Calu3 (cell line): ENCODE results near the gene GIGYF2. TPM values are rescaled to one million over a fixed set of nuclear protein-coding genes. Genes with fewer than 3 reads are reported as not detected.

Experiments
- BruUV-seq: library from RNA; stranded (reverse); fragments of 400-500 nt; replicated peaks from 2 replicates; lab custom pipeline; 2021; lab: Mats Ljungman, UMichigan
- CTCF ChIA-PET: fragments of 300-600 bp; sonication (Branson Sonifier 250); formaldehyde crosslinking; loops from one replicate; lab custom pipeline; 2022; ENCODE audit warnings: antibody characterized with exemption; lab: Charles Lee
- DNase-seq: peaks from one replicate; pipeline ENCODE4 v3.0.0; 2022
- H3K27ac Mint-ChIP-seq: one replicate; pipeline ENCODE4 v1.8.0; 2022; ENCODE audit warnings: mixed read lengths; ENCODE audit not compliant: unreplicated experiment
- H3K27me3 Mint-ChIP-seq: one replicate; pipeline ENCODE4 v1.8.0; 2022; ENCODE audit warnings: mixed read lengths; ENCODE audit not compliant: unreplicated experiment
- H3K36me3 Mint-ChIP-seq: one replicate; pipeline ENCODE4 v1.8.0; 2022; ENCODE audit warnings: mild to moderate bottlenecking, moderate library complexity, mixed read lengths; ENCODE audit not compliant: insufficient read depth, unreplicated experiment
- H3K4me1 Mint-ChIP-seq: one replicate; pipeline ENCODE4 v1.8.0; 2022; ENCODE audit warnings: mild to moderate bottlenecking, low read depth, mixed read lengths; ENCODE audit not compliant: unreplicated experiment
- H3K4me3 Mint-ChIP-seq: one replicate; pipeline ENCODE4 v1.8.0; 2022; ENCODE audit warnings: mild to moderate bottlenecking, low read depth, moderate library complexity, mixed read lengths; ENCODE audit not compliant: unreplicated experiment
- H3K9me3 Mint-ChIP-seq: one replicate; pipeline ENCODE4 v1.8.0; 2022; ENCODE audit warnings: low read depth, mixed read lengths; ENCODE audit not compliant: unreplicated experiment
- intact Hi-C: fragments of 100-400 bp; cut with micrococcal nuclease; formaldehyde crosslinking; loops from one replicate; pipeline ENCODE4 v1.10.0; 2022; ENCODE audit not compliant: unreplicated experiment
- total RNA-seq: library from RNA; stranded (reverse); gene quantifications from 2 replicates; pipeline ENCODE4 v1.2.3, GENCODE V29; 2022
- TF ChIP-seq, protein P1 (sequence below): fragments of 200-600 bp; IDR thresholded peaks from one replicate; pipeline ENCODE4 v1.8.0; 2022; ENCODE audit warnings: antibody characterized with exemption; ENCODE audit not compliant: unreplicated experiment

GIGYF2 gene
- total RNA-seq, 1 experiment from 2014 or later = 72.2 TPM

DNA sequence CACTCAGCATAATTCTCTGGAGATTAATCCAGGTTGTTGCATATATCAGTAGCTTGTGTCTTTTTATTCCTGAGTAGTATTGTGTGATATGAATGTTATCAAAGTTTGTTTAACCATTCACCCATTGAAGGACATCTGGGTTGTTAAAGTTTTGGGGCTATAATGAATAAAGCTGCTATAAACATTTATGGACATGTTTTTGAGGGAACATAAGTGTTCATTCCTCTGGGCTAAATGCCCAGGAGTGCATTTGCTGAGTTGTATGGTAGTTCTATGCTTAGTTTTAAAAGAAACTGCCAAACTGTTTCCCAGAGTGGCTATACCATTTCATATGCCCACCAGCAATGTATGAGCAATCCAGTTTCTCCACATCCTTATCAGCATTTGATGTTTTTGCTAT lies 101.1 kb downstream of the GIGYF2 start:
- Mint-ChIP-seq H3K4me1 (no peaks in the 10 kb centered on the region), H3K27ac (no peak overlapping the region), H3K9me3 (no peaks in the 10 kb centered on the region), H3K36me3 (peaks cover 18% of the 10 kb centered on the region), H3K4me3 (no peak overlapping the region), H3K27me3 (no peaks in the 10 kb centered on the region)
- TF ChIP-seq, protein P1, sequence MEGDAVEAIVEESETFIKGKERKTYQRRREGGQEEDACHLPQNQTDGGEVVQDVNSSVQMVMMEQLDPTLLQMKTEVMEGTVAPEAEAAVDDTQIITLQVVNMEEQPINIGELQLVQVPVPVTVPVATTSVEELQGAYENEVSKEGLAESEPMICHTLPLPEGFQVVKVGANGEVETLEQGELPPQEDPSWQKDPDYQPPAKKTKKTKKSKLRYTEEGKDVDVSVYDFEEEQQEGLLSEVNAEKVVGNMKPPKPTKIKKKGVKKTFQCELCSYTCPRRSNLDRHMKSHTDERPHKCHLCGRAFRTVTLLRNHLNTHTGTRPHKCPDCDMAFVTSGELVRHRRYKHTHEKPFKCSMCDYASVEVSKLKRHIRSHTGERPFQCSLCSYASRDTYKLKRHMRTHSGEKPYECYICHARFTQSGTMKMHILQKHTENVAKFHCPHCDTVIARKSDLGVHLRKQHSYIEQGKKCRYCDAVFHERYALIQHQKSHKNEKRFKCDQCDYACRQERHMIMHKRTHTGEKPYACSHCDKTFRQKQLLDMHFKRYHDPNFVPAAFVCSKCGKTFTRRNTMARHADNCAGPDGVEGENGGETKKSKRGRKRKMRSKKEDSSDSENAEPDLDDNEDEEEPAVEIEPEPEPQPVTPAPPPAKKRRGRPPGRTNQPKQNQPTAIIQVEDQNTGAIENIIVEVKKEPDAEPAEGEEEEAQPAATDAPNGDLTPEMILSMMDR = no peak
- DNase-seq = no peak
- CTCF ChIA-PET = no interaction called here
- intact Hi-C loops = no loop called here
- BruUV-seq = no TSS peak

DNA sequence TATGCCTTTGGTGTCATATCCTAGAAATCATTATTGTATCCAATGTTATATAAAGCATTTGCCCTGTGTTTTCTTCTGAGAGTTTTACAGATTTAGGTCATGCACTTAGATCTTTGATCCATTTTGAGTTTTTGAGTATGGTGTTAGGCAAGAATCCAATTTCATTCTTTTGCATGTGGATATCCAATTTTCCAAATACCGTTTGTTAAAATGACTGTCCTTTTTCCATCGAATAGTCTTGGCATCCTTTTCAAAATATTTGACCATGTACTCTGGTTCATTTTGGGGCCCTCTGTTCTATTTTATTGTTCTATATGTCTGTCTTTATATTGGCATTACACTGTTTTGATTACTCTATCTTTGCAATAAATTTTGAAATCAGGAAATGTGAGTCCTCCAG lies 103.0 kb downstream of the GIGYF2 start:
- TF ChIP-seq, protein P1 = no peak
- Mint-ChIP-seq H3K9me3 (no peaks in the 10 kb centered on the region), H3K36me3 (peaks cover 26% of the 10 kb centered on the region), H3K4me3 (no peak overlapping the region), H3K27me3 (no peaks in the 10 kb centered on the region), H3K4me1 (no peaks in the 10 kb centered on the region), H3K27ac (no peak overlapping the region)
- BruUV-seq = no TSS peak
- DNase-seq = no peak
- CTCF ChIA-PET = no interaction called here
- intact Hi-C loops = no loop called here

DNA sequence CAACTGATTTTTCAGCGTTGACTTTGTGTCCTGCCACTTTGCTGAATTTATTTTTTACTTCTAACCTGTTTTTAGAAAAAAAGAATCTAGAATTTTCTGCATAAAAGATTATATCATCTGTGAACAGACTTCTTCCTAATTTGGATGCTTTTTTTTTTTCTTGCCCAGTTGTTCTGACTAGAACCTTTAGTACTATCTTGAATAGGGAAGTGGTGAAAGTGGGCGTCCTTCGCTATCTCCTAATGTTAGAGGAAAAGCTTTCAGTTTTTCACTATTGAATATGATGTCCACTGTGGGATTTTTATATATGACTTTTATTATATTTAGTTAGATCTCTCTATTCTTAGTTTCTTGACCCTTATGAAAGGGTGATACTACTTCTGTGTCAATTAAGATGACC lies 105.0 kb downstream of the GIGYF2 start:
- Mint-ChIP-seq H3K27ac (no peak overlapping the region), H3K9me3 (no peaks in the 10 kb centered on the region), H3K4me1 (no peaks in the 10 kb centered on the region), H3K27me3 (no peaks in the 10 kb centered on the region), H3K36me3 (peaks cover 21% of the 10 kb centered on the region), H3K4me3 (no peak overlapping the region)
- intact Hi-C loops = no loop called here
- DNase-seq = no peak
- CTCF ChIA-PET = no interaction called here
- TF ChIP-seq, protein P1 = no peak
- no TSS peak for BruUV-seq

DNA sequence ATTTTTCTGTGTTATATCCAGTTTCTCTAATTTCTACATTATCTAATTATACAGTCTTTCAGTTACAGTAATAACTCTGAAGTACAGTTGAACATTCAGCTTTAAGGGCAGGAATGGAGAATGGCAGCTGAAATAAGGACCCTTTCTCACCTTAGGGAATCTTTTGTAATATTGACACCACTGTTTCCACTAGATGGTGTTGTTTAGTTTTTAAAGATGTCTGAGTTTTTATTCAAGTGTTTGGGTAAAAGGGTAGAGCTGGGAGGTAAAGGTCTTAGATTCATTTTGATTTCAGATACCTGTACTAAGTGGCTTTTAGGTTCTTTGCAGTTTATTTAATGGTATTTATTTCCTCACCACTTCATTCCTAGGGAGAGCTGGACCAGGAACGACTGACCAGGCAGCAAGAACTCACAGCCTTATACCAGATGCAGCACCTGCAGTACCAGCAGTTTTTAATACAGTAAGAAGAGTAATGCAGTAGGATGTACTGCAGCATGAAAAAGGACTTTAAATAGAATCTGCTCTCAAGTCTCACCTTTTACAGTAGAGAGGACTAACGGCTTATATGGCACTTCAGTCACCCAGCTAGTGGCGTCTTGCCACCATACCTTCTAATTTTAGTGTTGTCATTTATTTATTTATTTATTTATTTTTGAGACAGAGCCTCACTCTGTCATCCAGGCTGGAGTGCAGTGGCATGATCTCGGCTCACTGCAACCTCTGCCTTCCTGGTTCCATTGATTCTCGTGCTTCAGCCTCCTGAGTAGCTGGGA lies 112.4 kb downstream of the GIGYF2 start:
- CTCF ChIA-PET = no interaction called here
- no peaks in the 10 kb centered on the region for H3K9me3 Mint-ChIP-seq
- H3K36me3 Mint-ChIP-seq = peaks cover 41% of the 10 kb centered on the region
- H3K4me1 Mint-ChIP-seq = no peaks in the 10 kb centered on the region
- DNase-seq = no peak
- TF ChIP-seq, protein P1 = no peak
- H3K4me3 Mint-ChIP-seq = no peak overlapping the region
- H3K27me3 Mint-ChIP-seq = no peaks in the 10 kb centered on the region
- intact Hi-C loops = loop anchor here (5.0 kb wide), 1 partner anchor 47 kb away; no protein-coding TSS in a partner anchor
- no peak overlapping the region for H3K27ac Mint-ChIP-seq
- BruUV-seq = no TSS peak
